Left kidney (tissue), 2 donors: ENCODE results near the gene NFYC. TPM values are rescaled to one million over a fixed set of nuclear protein-coding genes. Genes with fewer than 3 reads are reported as not detected.

Experiments used
- DNase-seq: peaks from one replicate; pipeline ENCODE4 v3.0.0-alpha.2; 2013
- polyA plus RNA-seq: library from polyadenylated mRNA; unstranded; fragments of 120-200 nt; gene quantifications from one replicate; pipeline ENCODE4 v1.2.1, GENCODE V29; 2013; ENCODE audit not compliant: insufficient read length

The NFYC gene
- polyA plus RNA-seq, 1 donor = 111 TPM

GRCh38 chr1:40796939-40797667, 105.6 kb downstream of the NFYC start:
- no peak for DNase-seq

GRCh38 chr1:40797668-40798010, 106.1 kb downstream of the NFYC start:
- no peak for DNase-seq

- DNase-seq = no peak
These were observed 107.1 kb downstream of the NFYC start for GRCh38 chr1:40798366-40799281.

- DNase-seq = no peak
These were observed 107.9 kb downstream of the NFYC start for GRCh38 chr1:40799351-40799867.

GRCh38 chr1:40801742-40802077, 110.2 kb downstream of the NFYC start:
- no peak for DNase-seq

GRCh38 chr1:40802078-40802741, 110.7 kb downstream of the NFYC start:
- DNase-seq = peak; percentile 78

GRCh38 chr1:40802742-40803113, 111.2 kb downstream of the NFYC start:
- DNase-seq = no peak

GRCh38 chr1:40803447-40803846, 111.9 kb downstream of the NFYC start:
- DNase-seq = no peak

GRCh38 chr1:40803902-40804301, 112.4 kb downstream of the NFYC start:
- DNase-seq = no peak

GRCh38 chr1:40806240-40806639, 114.7 kb downstream of the NFYC start:
- no peak for DNase-seq

GRCh38 chr1:40806731-40807695, 115.5 kb downstream of the NFYC start:
- no peak for DNase-seq

GRCh38 chr1:40808002-40808401, 116.5 kb downstream of the NFYC start:
- DNase-seq = no peak

GRCh38 chr1:40808444-40808843, 116.9 kb downstream of the NFYC start:
- DNase-seq = no peak

- no peak for DNase-seq
These were observed 117.4 kb downstream of the NFYC start for GRCh38 chr1:40808909-40809308.

- DNase-seq = no peak
These were observed 119.4 kb downstream of the NFYC start for GRCh38 chr1:40810927-40811326.

- DNase-seq = no peak
These were observed 123.9 kb downstream of the NFYC start for GRCh38 chr1:40815420-40815819.

GRCh38 chr1:40817791-40818263, 126.3 kb downstream of the NFYC start:
- DNase-seq = no peak

GRCh38 chr1:40818264-40818961, 126.9 kb downstream of the NFYC start:
- no peak for DNase-seq

GRCh38 chr1:40819101-40819500, 127.6 kb downstream of the NFYC start:
- no peak for DNase-seq

GRCh38 chr1:40820251-40820797, 128.8 kb downstream of the NFYC start:
- DNase-seq = no peak
